Karpas-422 (cell line): Measurements from ENCODE around the gene KAT2A. TPM values are rescaled to one million over a fixed set of nuclear protein-coding genes. Genes with fewer than 3 reads are reported as not detected.

ENCODE experiments used
- DNase-seq: peaks from one replicate; pipeline ENCODE4 v3.0.0-alpha.2; 2015
- H2AFZ ChIP-seq: fragments of 200-600 bp; sonication (generic); 2 replicates; pipeline ENCODE4 v1.6.1; 2014; ENCODE audit warnings: antibody characterized with exemption, low read length, mixed read lengths
- H3K27ac ChIP-seq: fragments of 200-600 bp; sonication (generic); 2 replicates; pipeline ENCODE4 v1.5.1; 2014; ENCODE audit warnings: mild to moderate bottlenecking, low read length, moderate library complexity
- H3K27me3 ChIP-seq: fragments of 200-600 bp; sonication (generic); 2 replicates; pipeline ENCODE4 v1.6.1; 2014; ENCODE audit warnings: low read length, mixed read lengths
- H3K36me3 ChIP-seq: fragments of 200-600 bp; sonication (generic); 2 replicates; pipeline ENCODE4 v1.6.1; 2014; ENCODE audit warnings: low read length, mixed read lengths; ENCODE audit not compliant: insufficient read depth
- H3K4me1 ChIP-seq: fragments of 200-600 bp; sonication (generic); 2 replicates; pipeline ENCODE4 v1.6.1; 2014; ENCODE audit warnings: mild to moderate bottlenecking, low read length, mixed read lengths
- H3K4me2 ChIP-seq: fragments of 200-600 bp; sonication (generic); 2 replicates; pipeline ENCODE4 v1.6.1; 2014; ENCODE audit warnings: low read length, low read depth, mild to moderate bottlenecking; ENCODE audit not compliant: poor library complexity, severe bottlenecking
- H3K4me3 ChIP-seq: fragments of 200-600 bp; sonication (generic); 2 replicates; pipeline ENCODE4 v1.5.1; 2014; ENCODE audit warnings: mild to moderate bottlenecking, antibody characterized with exemption, low read length, mixed read lengths
- H3K79me2 ChIP-seq: fragments of 200-600 bp; sonication (generic); 2 replicates; pipeline ENCODE4 v1.6.1; 2014; ENCODE audit warnings: mild to moderate bottlenecking, low read length, mixed read lengths
- H3K9ac ChIP-seq: fragments of 200-600 bp; sonication (generic); 2 replicates; pipeline ENCODE4 v1.6.0; 2014; ENCODE audit warnings: low read length
- H3K9me2 ChIP-seq: fragments of 200-600 bp; sonication (generic), shearing (Covaris generic); replicated peaks from 2 replicates; pipeline ENCODE4 v1.6.0; 2014; ENCODE audit warnings: mild to moderate bottlenecking, low read length, moderate library complexity; ENCODE audit not compliant: insufficient read depth
- H3K9me3 ChIP-seq: fragments of 300-700, 200-600 bp; sonication (generic); 2 replicates; pipeline ENCODE4 v1.6.1; 2014; ENCODE audit warnings: low read length, mixed read lengths
- H4K20me1 ChIP-seq: fragments of 200-600 bp; sonication (generic); 2 replicates; pipeline ENCODE4 v1.6.1; 2014; ENCODE audit warnings: mild to moderate bottlenecking, antibody characterized with exemption, low read length, low read depth; ENCODE audit not compliant: insufficient read depth
- total RNA-seq: library from RNA; depleted of rRNA; stranded (reverse); fragments of >200 nt; shearing (Covaris generic); gene quantifications from 2 replicates; pipeline ENCODE4 v1.2.3, GENCODE V29; 2014; ENCODE audit warnings: low replicate concordance; rRNA removed

Gene KAT2A
- total RNA-seq: 26.7 and 34.6 TPM in 2 replicates

DNA sequence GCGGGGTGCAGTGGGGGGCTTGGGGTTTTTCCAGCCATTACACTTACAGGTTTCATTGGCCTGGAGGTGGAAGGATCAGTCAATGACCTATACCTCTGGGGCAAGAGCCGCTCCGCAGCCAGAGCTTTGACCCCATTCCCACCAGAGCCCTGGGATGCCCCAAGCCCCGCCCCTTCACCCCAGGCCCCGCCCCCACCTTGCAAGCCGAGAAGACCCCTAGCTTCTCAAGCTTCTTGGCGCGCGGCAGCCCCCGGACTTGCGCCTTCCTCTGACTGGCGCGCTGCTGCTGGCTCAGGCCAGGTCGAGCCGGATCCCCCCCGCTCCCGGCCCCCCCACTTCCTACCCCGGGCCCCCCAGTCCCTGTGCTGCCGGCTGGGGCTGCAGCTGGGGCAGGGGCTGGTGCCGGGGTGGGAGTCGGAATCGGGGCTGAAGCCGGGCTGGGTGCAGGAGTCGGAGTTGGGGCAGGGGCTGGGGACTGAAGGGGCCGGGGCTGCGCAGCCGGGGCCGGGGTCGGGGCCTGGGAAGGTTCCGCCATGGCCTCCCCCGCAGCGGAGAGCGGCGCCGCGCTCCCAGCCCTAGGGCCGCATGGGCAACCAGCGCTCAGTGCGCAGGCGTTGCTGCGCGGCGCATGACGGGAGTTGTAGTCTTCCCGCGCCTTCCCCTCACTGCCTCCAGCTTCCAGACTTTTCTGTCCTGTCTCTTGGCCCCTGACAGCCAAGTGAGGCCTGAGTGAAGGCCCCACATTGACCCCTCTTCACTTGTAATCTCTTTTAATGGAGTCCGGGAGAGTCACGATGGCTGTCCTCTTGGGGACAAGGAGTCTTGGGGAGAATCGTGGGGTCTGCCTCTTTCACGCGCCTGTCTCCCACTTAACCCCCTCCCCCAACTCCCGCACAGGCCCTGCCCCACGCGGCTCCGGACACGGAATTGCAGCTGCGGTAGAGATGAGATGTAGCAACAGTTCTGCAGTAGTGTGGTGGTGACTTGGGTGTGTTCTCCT lies at the start of gene KAT2A:
Gene KAT2A, minus strand, starts transcription at position 598 of the 1,000 bp plus-strand sequence. Its CDS starts 63 bp downstream, at position 535.
- Histone ChIP-seq H3K9me3 (no peaks in the 10 kb centered on the region), H3K27ac (peak within 1 kb of the TSS; percentile 51)

DNA sequence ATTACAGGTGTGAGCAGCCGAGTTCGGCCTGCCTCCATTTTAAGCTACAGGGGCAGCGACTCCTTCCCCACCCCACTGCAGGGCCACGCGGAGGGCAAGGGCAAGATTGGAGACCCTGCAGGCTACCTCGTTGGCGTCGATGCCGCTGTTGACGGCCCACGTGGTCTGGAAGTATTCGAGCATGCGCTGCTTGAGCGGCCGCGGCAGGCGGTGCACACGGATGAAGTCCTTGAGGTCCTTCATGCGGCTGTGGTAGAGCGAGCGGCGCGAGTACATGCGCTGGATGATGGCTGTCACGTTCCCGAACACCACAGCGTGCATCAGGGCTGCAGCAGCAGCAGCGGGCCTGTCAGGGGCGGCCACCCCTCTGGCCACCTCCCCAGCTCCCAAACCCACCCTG lies 48.2 kb upstream of the KAT2A start:
- Histone ChIP-seq H3K4me3 (no peak overlapping the region), H2AFZ (no peak overlapping the region), H3K79me2 (no peaks in the 10 kb centered on the region), H3K4me1 (peaks cover 3% of the 10 kb centered on the region; the same call in 1 of the 2 replicates), H3K36me3 (no peaks in the 10 kb centered on the region), H3K9me3 (no peaks in the 10 kb centered on the region), H4K20me1 (no peaks in the 10 kb centered on the region), H3K27me3 (no peaks in the 10 kb centered on the region), H3K27ac (no peak overlapping the region), H3K9me2 (no peaks in the 10 kb centered on the region), H3K9ac (no peak overlapping the region), H3K4me2 (no peak overlapping the region)
- no peak for DNase-seq

More for the DNA sequence above, at the start of gene KAT2A:
- no peaks in the 10 kb centered on the region for H3K27me3 ChIP-seq
- H3K9me2 ChIP-seq: no peaks in the 10 kb centered on the region
- peak; percentile 93 for DNase-seq
- H3K4me3 ChIP-seq: peak within 1 kb of the TSS; percentile 95
- H2AFZ ChIP-seq: peak within 1 kb of the TSS; percentile 62; the same call in 1 of the 2 replicates
- peaks cover 13% of the 10 kb centered on the region for H3K79me2 ChIP-seq
- H3K4me2 ChIP-seq: peak within 1 kb of the TSS; percentile 89
- H4K20me1 ChIP-seq: no peaks in the 10 kb centered on the region
- peaks cover 39% of the 10 kb centered on the region for H3K4me1 ChIP-seq
- H3K9ac ChIP-seq: peak within 1 kb of the TSS; percentile 92
- peaks cover 6% of the 10 kb centered on the region; the same call in 1 of the 2 replicates for H3K36me3 ChIP-seq

DNA sequence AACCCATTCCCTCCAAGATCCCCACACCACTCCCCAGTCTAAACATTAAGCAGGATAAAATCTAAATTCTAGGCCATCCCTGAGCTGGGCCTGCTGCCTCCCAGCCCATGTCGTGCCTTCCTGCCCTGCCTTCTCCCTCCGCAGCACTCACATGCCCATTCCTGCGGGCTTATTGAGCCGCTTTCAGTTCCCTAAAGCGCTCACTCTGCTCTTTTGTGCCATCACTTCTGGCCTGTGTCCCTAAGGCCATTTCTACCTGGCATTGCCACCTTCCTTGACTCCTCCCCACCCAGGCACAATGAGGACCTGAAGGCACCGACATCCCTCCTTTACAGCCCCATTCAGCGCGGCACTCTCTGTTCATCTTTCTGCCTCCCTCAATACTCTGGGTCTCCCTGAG lies 46.6 kb upstream of the KAT2A start:
- H3K79me2 ChIP-seq: no peaks in the 10 kb centered on the region
- H3K9ac ChIP-seq: no peak overlapping the region

GRCh38 chr17:42166196-42166763 lies 45.1 kb upstream of the KAT2A start:
- H3K4me2 ChIP-seq: no peak overlapping the region
- H3K4me3 ChIP-seq: no peak overlapping the region
- no peak overlapping the region for H3K9ac ChIP-seq
- no peaks in the 10 kb centered on the region for H3K9me3 ChIP-seq
- H3K9me2 ChIP-seq: no peaks in the 10 kb centered on the region
- H3K36me3 ChIP-seq: no peaks in the 10 kb centered on the region
- H3K27me3 ChIP-seq: no peaks in the 10 kb centered on the region
- no peaks in the 10 kb centered on the region for H3K4me1 ChIP-seq
- no peak overlapping the region for H3K27ac ChIP-seq
- no peak overlapping the region for H2AFZ ChIP-seq
- DNase-seq: no peak
- no peaks in the 10 kb centered on the region for H4K20me1 ChIP-seq
- no peaks in the 10 kb centered on the region for H3K79me2 ChIP-seq

More for the DNA sequence above, 46.6 kb upstream of the KAT2A start:
- no peaks in the 10 kb centered on the region for H4K20me1 ChIP-seq
- no peaks in the 10 kb centered on the region for H3K9me2 ChIP-seq
- no peak overlapping the region for H3K27ac ChIP-seq
- no peaks in the 10 kb centered on the region for H3K4me1 ChIP-seq
- no peak for DNase-seq
- no peaks in the 10 kb centered on the region for H3K9me3 ChIP-seq
- no peaks in the 10 kb centered on the region for H3K36me3 ChIP-seq
- H3K4me3 ChIP-seq: no peak overlapping the region
- no peak overlapping the region for H2AFZ ChIP-seq
- no peaks in the 10 kb centered on the region for H3K27me3 ChIP-seq
- no peak overlapping the region for H3K4me2 ChIP-seq

GRCh38 chr17:42165751-42166150 lies 44.6 kb upstream of the KAT2A start:
- H3K27ac ChIP-seq: no peak overlapping the region
- DNase-seq: no peak
- no peaks in the 10 kb centered on the region for H3K9me2 ChIP-seq
- H3K36me3 ChIP-seq: no peaks in the 10 kb centered on the region
- no peak overlapping the region for H2AFZ ChIP-seq
- H3K4me2 ChIP-seq: no peak overlapping the region
- no peaks in the 10 kb centered on the region for H3K27me3 ChIP-seq
- H3K4me1 ChIP-seq: no peaks in the 10 kb centered on the region
- H3K79me2 ChIP-seq: no peaks in the 10 kb centered on the region
- H3K4me3 ChIP-seq: no peak overlapping the region
- H3K9ac ChIP-seq: no peak overlapping the region
- no peaks in the 10 kb centered on the region for H3K9me3 ChIP-seq
- no peaks in the 10 kb centered on the region for H4K20me1 ChIP-seq

DNA sequence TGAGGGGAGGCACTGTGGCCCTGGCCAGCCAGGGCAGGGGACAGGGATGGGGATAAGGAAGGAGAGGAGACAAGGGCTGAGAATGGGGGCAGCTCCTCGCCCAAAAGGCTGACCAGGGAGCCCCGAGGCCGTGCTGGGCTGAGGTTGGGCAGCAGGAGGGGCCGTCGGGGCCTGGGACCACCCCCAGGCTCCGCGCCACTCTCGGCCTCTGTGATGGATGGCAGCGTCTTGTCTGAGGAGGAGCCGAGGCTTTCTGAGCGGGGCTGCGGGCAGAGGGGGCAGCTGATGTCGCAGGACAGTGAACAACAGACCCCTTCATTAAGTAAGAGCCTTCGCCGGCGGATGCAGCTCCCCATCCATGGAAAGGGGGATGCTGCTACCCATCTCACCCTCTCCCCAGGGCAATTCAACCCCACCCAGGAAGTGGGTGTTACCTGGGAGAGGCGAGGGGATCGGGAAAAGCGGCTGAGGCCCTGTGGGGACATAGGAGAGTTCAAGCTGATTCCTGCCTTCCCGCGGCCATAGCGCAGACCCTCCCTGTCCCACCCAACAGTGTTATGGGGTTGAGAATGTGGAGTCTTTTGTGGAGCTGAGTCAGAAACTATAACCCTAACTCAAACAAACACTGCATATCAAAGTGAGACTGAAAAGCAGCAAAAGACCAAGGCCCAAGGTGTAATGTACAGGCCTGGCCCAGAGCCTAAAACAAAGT lies 42.7 kb upstream of the KAT2A start:
- H3K27me3 ChIP-seq: no peaks in the 10 kb centered on the region
- H3K4me3 ChIP-seq: no peak overlapping the region
- no peaks in the 10 kb centered on the region for H3K9me2 ChIP-seq
- no peak overlapping the region for H2AFZ ChIP-seq
- no peak overlapping the region for H3K4me2 ChIP-seq
- no peak overlapping the region for H3K27ac ChIP-seq
- no peak overlapping the region for H3K9ac ChIP-seq
- H3K9me3 ChIP-seq: no peaks in the 10 kb centered on the region
- no peaks in the 10 kb centered on the region for H3K4me1 ChIP-seq
- no peaks in the 10 kb centered on the region for H4K20me1 ChIP-seq
- DNase-seq: no peak
- H3K79me2 ChIP-seq: no peaks in the 10 kb centered on the region
- no peaks in the 10 kb centered on the region for H3K36me3 ChIP-seq

DNA sequence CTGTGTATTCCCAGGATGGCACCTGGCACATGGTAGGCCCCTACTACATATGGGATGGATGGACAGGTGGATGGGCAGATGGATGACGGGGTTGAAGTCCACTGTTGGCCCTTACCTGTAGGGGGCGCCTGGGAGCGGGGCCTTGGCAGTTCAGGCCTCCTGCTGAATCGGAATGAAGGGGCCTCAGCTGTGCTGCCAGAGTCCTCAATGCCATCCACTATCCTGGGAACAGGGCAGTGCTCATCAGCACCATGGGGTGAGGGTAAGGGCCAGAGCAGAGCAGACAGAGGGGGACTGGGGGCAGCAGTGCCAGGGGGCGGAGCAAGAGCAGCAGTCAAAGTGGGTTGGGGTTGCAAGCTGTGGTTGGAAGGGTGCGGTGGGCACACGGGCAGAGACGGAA lies 41.9 kb upstream of the KAT2A start:
- Histone ChIP-seq H3K27ac (no peak overlapping the region), H3K9me3 (no peaks in the 10 kb centered on the region), H3K79me2 (no peaks in the 10 kb centered on the region), H2AFZ (no peak overlapping the region), H3K4me1 (no peaks in the 10 kb centered on the region), H3K9ac (0 out of 2 replicates have a peak overlapping the region, but pooled peaks have one; percentile 24), H3K9me2 (no peaks in the 10 kb centered on the region), H3K4me2 (no peak overlapping the region), H4K20me1 (no peaks in the 10 kb centered on the region), H3K4me3 (no peak overlapping the region), H3K27me3 (no peaks in the 10 kb centered on the region), H3K36me3 (no peaks in the 10 kb centered on the region)
- DNase-seq: peak; percentile 86

DNA sequence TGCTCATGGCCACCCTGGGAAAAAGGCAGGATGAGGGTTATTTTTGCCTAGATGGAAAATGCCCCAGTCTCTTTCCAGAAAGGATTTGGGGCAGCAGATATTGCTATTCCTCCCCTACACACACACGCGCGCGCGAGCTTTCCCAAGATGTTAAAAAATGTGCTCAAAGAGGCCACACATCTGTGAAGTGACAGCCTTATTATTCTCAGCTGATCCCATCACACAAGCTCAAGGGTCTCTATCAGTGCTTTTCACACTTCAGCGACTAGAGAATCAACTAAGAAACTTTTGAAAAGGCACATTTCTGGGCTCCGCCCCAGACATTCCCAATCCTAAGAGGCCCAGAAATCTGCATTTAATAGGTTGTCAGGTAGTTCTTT lies 39.4 kb upstream of the KAT2A start:
- H3K9ac ChIP-seq: no peak overlapping the region
- no peak overlapping the region for H3K4me3 ChIP-seq
- no peaks in the 10 kb centered on the region for H3K9me2 ChIP-seq
- H2AFZ ChIP-seq: no peak overlapping the region
- no peaks in the 10 kb centered on the region for H3K36me3 ChIP-seq
- no peak overlapping the region for H3K4me2 ChIP-seq
- H3K4me1 ChIP-seq: peaks cover 4% of the 10 kb centered on the region; the same call in 1 of the 2 replicates
- no peak overlapping the region for H3K27ac ChIP-seq
- no peaks in the 10 kb centered on the region for H3K9me3 ChIP-seq
- H3K27me3 ChIP-seq: no peaks in the 10 kb centered on the region
- no peaks in the 10 kb centered on the region for H4K20me1 ChIP-seq
- H3K79me2 ChIP-seq: no peaks in the 10 kb centered on the region
- no peak for DNase-seq
